WTC11 (cell line): ENCODE results near the gene SIGLEC7.

Experiments used
- ATF1 ChIP-seq: sonication (generic); formaldehyde crosslinking; IDR thresholded peaks from 2 replicates; pipeline ENCODE4 v1.8.1; 2023; ENCODE audit warnings: mild to moderate bottlenecking, moderate library complexity, missing genetic modification reagents
- CREB1 ChIP-seq: sonication (generic); formaldehyde crosslinking; IDR thresholded peaks from 2 replicates; pipeline ENCODE4 v1.8.0; 2023; ENCODE audit warnings: mild to moderate bottlenecking, missing genetic modification reagents
- NR1H2 ChIP-seq: sonication (generic); formaldehyde crosslinking; IDR thresholded peaks from 2 replicates; pipeline ENCODE4 v1.9.0; 2021; ENCODE audit warnings: mild to moderate bottlenecking, moderate library complexity, missing genetic modification reagents
- NR2C2 ChIP-seq: sonication (generic); formaldehyde crosslinking; IDR thresholded peaks from 2 replicates; pipeline ENCODE4 v1.8.0; 2022; ENCODE audit warnings: mild to moderate bottlenecking, missing genetic modification reagents
- NR3C1 ChIP-seq: sonication (generic); formaldehyde crosslinking; conservative IDR thresholded peaks from 2 replicates; pipeline ENCODE4 v1.8.1; 2023; ENCODE audit warnings: low read depth, mild to moderate bottlenecking, missing genetic modification reagents
- TEAD1 ChIP-seq: sonication (generic); formaldehyde crosslinking; IDR thresholded peaks from 2 replicates; pipeline ENCODE4 v1.8.0; 2022; ENCODE audit warnings: mild to moderate bottlenecking, missing genetic modification reagents
- ZNF232 ChIP-seq: sonication (generic); formaldehyde crosslinking; IDR thresholded peaks from 2 replicates; pipeline ENCODE4 v1.8.0; 2022; ENCODE audit warnings: mild to moderate bottlenecking, missing genetic modification reagents
- ZNF263 ChIP-seq: sonication (generic); formaldehyde crosslinking; IDR thresholded peaks from 2 replicates; pipeline ENCODE4 v1.8.1; 2022; ENCODE audit warnings: low read depth, mild to moderate bottlenecking, moderate library complexity, missing genetic modification reagents
- TF ChIP-seq, protein P1 (sequence below): fragments of 200-600 bp; IDR thresholded peaks from 2 replicates; pipeline ENCODE4 v1.8.0; 2022; ENCODE audit warnings: antibody characterized with exemption
- TF ChIP-seq, protein P2 (sequence below): sonication (generic); formaldehyde crosslinking; IDR thresholded peaks from 2 replicates; pipeline ENCODE4 v1.8.1; 2023; ENCODE audit warnings: mild to moderate bottlenecking, moderate library complexity, missing genetic modification reagents
- TF ChIP-seq, protein P3 (sequence below): sonication (generic); formaldehyde crosslinking; IDR thresholded peaks from 2 replicates; pipeline ENCODE4 v1.8.0; 2022; ENCODE audit warnings: mild to moderate bottlenecking, missing genetic modification reagents
- TF ChIP-seq, protein P4 (sequence below): sonication (generic); formaldehyde crosslinking; IDR thresholded peaks from 2 replicates; pipeline ENCODE4 v1.8.0; 2022; ENCODE audit warnings: missing genetic modification reagents
- TF ChIP-seq, protein P5 (sequence below): sonication (generic); formaldehyde crosslinking; IDR thresholded peaks from 2 replicates; pipeline ENCODE4 v1.8.0; 2022; ENCODE audit warnings: mild to moderate bottlenecking, missing genetic modification reagents

DNA sequence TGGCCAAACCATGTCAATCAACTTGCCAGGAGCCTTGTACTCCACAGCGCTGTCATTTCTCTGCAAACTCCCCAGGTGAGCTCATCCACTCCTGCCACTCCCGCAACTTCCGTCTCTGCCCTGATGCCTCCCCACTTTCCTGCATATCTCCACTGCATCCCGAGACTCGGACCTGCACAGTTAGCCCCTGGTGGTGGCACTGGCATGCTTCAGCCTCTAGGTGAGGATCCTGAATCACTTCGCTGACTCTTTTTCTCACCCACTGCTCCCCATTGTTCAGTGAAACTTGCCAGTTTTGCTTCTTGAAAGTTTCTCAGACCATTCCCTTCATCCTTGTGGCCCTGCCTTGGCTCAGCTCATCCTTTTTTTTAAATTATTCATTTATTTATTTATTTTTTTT, 30.5 kb upstream of the SIGLEC7 start:
- TF ChIP-seq, protein P1, sequence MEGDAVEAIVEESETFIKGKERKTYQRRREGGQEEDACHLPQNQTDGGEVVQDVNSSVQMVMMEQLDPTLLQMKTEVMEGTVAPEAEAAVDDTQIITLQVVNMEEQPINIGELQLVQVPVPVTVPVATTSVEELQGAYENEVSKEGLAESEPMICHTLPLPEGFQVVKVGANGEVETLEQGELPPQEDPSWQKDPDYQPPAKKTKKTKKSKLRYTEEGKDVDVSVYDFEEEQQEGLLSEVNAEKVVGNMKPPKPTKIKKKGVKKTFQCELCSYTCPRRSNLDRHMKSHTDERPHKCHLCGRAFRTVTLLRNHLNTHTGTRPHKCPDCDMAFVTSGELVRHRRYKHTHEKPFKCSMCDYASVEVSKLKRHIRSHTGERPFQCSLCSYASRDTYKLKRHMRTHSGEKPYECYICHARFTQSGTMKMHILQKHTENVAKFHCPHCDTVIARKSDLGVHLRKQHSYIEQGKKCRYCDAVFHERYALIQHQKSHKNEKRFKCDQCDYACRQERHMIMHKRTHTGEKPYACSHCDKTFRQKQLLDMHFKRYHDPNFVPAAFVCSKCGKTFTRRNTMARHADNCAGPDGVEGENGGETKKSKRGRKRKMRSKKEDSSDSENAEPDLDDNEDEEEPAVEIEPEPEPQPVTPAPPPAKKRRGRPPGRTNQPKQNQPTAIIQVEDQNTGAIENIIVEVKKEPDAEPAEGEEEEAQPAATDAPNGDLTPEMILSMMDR, result no peak
- no peak for TF ChIP-seq TEAD1
- no peak for TF ChIP-seq ATF1 (CRISPR knock-in tag)
- TF ChIP-seq, protein P2, sequence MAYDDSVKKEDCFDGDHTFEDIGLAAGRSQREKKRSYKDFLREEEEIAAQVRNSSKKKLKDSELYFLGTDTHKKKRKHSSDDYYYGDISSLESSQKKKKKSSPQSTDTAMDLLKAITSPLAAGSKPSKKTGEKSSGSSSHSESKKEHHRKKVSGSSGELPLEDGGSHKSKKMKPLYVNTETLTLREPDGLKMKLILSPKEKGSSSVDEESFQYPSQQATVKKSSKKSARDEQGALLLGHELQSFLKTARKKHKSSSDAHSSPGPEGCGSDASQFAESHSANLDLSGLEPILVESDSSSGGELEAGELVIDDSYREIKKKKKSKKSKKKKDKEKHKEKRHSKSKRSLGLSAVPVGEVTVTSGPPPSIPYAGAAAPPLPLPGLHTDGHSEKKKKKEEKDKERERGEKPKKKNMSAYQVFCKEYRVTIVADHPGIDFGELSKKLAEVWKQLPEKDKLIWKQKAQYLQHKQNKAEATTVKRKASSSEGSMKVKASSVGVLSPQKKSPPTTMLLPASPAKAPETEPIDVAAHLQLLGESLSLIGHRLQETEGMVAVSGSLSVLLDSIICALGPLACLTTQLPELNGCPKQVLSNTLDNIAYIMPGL (CRISPR knock-in tag), result no peak
- TF ChIP-seq NR2C2, result no peak
- TF ChIP-seq, protein P3, sequence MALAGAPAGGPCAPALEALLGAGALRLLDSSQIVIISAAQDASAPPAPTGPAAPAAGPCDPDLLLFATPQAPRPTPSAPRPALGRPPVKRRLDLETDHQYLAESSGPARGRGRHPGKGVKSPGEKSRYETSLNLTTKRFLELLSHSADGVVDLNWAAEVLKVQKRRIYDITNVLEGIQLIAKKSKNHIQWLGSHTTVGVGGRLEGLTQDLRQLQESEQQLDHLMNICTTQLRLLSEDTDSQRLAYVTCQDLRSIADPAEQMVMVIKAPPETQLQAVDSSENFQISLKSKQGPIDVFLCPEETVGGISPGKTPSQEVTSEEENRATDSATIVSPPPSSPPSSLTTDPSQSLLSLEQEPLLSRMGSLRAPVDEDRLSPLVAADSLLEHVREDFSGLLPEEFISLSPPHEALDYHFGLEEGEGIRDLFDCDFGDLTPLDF, result no peak
- TF ChIP-seq ZNF232 (CRISPR knock-in tag), result no peak
- TF ChIP-seq, protein P4, sequence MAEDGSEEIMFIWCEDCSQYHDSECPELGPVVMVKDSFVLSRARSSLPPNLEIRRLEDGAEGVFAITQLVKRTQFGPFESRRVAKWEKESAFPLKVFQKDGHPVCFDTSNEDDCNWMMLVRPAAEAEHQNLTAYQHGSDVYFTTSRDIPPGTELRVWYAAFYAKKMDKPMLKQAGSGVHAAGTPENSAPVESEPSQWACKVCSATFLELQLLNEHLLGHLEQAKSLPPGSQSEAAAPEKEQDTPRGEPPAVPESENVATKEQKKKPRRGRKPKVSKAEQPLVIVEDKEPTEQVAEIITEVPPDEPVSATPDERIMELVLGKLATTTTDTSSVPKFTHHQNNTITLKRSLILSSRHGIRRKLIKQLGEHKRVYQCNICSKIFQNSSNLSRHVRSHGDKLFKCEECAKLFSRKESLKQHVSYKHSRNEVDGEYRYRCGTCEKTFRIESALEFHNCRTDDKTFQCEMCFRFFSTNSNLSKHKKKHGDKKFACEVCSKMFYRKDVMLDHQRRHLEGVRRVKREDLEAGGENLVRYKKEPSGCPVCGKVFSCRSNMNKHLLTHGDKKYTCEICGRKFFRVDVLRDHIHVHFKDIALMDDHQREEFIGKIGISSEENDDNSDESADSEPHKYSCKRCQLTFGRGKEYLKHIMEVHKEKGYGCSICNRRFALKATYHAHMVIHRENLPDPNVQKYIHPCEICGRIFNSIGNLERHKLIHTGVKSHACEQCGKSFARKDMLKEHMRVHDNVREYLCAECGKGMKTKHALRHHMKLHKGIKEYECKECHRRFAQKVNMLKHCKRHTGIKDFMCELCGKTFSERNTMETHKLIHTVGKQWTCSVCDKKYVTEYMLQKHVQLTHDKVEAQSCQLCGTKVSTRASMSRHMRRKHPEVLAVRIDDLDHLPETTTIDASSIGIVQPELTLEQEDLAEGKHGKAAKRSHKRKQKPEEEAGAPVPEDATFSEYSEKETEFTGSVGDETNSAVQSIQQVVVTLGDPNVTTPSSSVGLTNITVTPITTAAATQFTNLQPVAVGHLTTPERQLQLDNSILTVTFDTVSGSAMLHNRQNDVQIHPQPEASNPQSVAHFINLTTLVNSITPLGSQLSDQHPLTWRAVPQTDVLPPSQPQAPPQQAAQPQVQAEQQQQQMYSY (CRISPR knock-in tag), result no peak
- no peak for TF ChIP-seq ZNF263
- no peak for TF ChIP-seq NR1H2
- TF ChIP-seq NR3C1 (CRISPR knock-in tag), result no peak
- TF ChIP-seq, protein P5, sequence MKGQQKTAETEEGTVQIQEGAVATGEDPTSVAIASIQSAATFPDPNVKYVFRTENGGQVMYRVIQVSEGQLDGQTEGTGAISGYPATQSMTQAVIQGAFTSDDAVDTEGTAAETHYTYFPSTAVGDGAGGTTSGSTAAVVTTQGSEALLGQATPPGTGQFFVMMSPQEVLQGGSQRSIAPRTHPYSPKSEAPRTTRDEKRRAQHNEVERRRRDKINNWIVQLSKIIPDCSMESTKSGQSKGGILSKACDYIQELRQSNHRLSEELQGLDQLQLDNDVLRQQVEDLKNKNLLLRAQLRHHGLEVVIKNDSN, result no peak
- TF ChIP-seq CREB1, result no peak
